ENCODE measurements around the gene NR0B2. TPM values are rescaled to one million over a fixed set of nuclear protein-coding genes. Genes with fewer than 3 reads are reported as not detected.

Gene NR0B2
- polyA plus RNA-seq, 1 donor (not counting 4 experiments of a cell fraction or from before 2014, with no cell fraction given) = not detected

DNA sequence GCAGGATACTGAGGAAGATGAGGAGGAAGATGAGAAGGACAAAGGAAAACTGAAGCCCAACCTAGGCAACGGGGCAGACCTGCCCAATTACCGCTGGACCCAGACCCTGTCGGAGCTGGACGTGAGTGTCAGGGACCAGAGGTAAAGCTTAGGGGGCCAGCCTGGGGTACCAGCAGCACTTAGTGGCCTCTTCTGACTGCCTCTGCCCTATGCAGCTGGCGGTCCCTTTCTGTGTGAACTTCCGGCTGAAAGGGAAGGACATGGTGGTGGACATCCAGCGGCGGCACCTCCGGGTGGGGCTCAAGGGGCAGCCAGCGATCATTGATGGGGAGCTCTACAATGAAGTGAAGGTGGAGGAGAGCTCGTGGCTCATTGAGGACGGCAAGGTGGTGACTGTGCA lies 28.9 kb upstream of the NR0B2 start:
- no peak overlapping the region for H3K4me3 ChIP-seq (ENCODE audit: control insufficient read depth in 2 of 3, extremely low read depth in 1 of 3, insufficient read depth in 2 of 3, low read depth in 1 of 3, low read length in 3 of 3)
- H3K9me3 ChIP-seq (ENCODE audit: control insufficient read depth, low read depth, low read length) = no peaks in the 10 kb centered on the region
- H3K27me3 ChIP-seq (ENCODE audit: control insufficient read depth, extremely low read depth, insufficient read depth, low read length) = no peaks in the 10 kb centered on the region
- no peak overlapping the region for H3K27ac ChIP-seq (ENCODE audit: control insufficient read depth, insufficient read depth, low read length)
- H3K9ac ChIP-seq (ENCODE audit: control insufficient read depth, extremely low read depth, insufficient read depth, low read length) = no peak overlapping the region
- no peaks in the 10 kb centered on the region for H4K20me1 ChIP-seq (ENCODE audit: control insufficient read depth, extremely low read depth, insufficient read depth, low read length)
- no peak for DNase-seq (ENCODE audit: low read depth, low spot score)
- FAIRE-seq = no peak
- no peak overlapping the region for H2AFZ ChIP-seq (ENCODE audit: control insufficient read depth, low read length)
- TF ChIP-seq CTCF (optimal IDR thresholded peaks at IDR 0.05 in 1 of 3, IDR thresholded peaks at IDR 0.05 in 1 of 3, conservative IDR thresholded peaks at IDR 0.05 in 1 of 3; ENCODE audit: extremely low read depth in 1 of 3, insufficient read depth in 2 of 3, low read length in 3 of 3) (no peak), EZH2 (IDR thresholded peaks at IDR 0.05; ENCODE audit: low read length) (no peak)
- H3K79me2 ChIP-seq (ENCODE audit: control insufficient read depth, insufficient read depth, low read length) = peaks cover 23% of the 10 kb centered on the region
- H3K4me1 ChIP-seq (ENCODE audit: control insufficient read depth, extremely low read depth, insufficient read depth, low read length) = no peaks in the 10 kb centered on the region
- no peak overlapping the region for H3K4me2 ChIP-seq (ENCODE audit: control insufficient read depth, extremely low read depth, insufficient read depth, low read depth, low read length)
- peaks cover 35 to 49% of the 10 kb centered on the region in 2 experiments for H3K36me3 ChIP-seq (ENCODE audit: control insufficient read depth in 2 of 2, extremely low read depth in 1 of 2, insufficient read depth in 2 of 2, low read length in 2 of 2)
- dilution Hi-C loops (cut with MboI; ENCODE audit: extremely low pct_ligation_motif_present, low sequenced_read_pairs) = no loop called here
- H3K9me1 ChIP-seq (ENCODE audit: control insufficient read depth, extremely low read depth, insufficient read depth, low read length) = no peaks in the 10 kb centered on the region

GRCh38 chr1:26941311-26941710 lies 27.5 kb upstream of the NR0B2 start:
- no peak overlapping the region for H3K4me3 ChIP-seq (ENCODE audit: control insufficient read depth in 2 of 3, extremely low read depth in 1 of 3, insufficient read depth in 2 of 3, low read depth in 1 of 3, low read length in 3 of 3)
- no peaks in the 10 kb centered on the region for H3K9me1 ChIP-seq (ENCODE audit: control insufficient read depth, extremely low read depth, insufficient read depth, low read length)
- no peak overlapping the region for H3K9ac ChIP-seq (ENCODE audit: control insufficient read depth, extremely low read depth, insufficient read depth, low read length)
- no peak for TF ChIP-seq CTCF (optimal IDR thresholded peaks at IDR 0.05 in 1 of 3, IDR thresholded peaks at IDR 0.05 in 1 of 3, conservative IDR thresholded peaks at IDR 0.05 in 1 of 3; ENCODE audit: extremely low read depth in 1 of 3, insufficient read depth in 2 of 3, low read length in 3 of 3)
- TF ChIP-seq EZH2 (IDR thresholded peaks at IDR 0.05; ENCODE audit: low read length) = no peak
- no peak overlapping the region for H3K4me2 ChIP-seq (ENCODE audit: control insufficient read depth, extremely low read depth, insufficient read depth, low read depth, low read length)
- H4K20me1 ChIP-seq (ENCODE audit: control insufficient read depth, extremely low read depth, insufficient read depth, low read length) = no peaks in the 10 kb centered on the region
- peaks cover 34 to 47% of the 10 kb centered on the region in 2 experiments for H3K36me3 ChIP-seq (ENCODE audit: control insufficient read depth in 2 of 2, extremely low read depth in 1 of 2, insufficient read depth in 2 of 2, low read length in 2 of 2)
- H3K79me2 ChIP-seq (ENCODE audit: control insufficient read depth, insufficient read depth, low read length) = peaks cover 30% of the 10 kb centered on the region
- H3K27me3 ChIP-seq (ENCODE audit: control insufficient read depth, extremely low read depth, insufficient read depth, low read length) = no peaks in the 10 kb centered on the region
- H3K4me1 ChIP-seq (ENCODE audit: control insufficient read depth, extremely low read depth, insufficient read depth, low read length) = no peaks in the 10 kb centered on the region
- FAIRE-seq (no peak), DNase-seq (ENCODE audit: low read depth, low spot score) (no peak)
- dilution Hi-C loops (cut with MboI; ENCODE audit: extremely low pct_ligation_motif_present, low sequenced_read_pairs) = no loop called here
- no peaks in the 10 kb centered on the region for H3K9me3 ChIP-seq (ENCODE audit: control insufficient read depth, low read depth, low read length)
- no peak overlapping the region for H2AFZ ChIP-seq (ENCODE audit: control insufficient read depth, low read length)
- H3K27ac ChIP-seq (ENCODE audit: control insufficient read depth, insufficient read depth, low read length) = no peak overlapping the region
